A673 (cell line): ENCODE results near the gene TRAF3IP1. TPM values are rescaled to one million over a fixed set of nuclear protein-coding genes. Genes with fewer than 3 reads are reported as not detected.

Experiments
- BruUV-seq: library from RNA; stranded (reverse); fragments of 400-500 nt; replicated peaks from 2 replicates; lab custom pipeline; 2021; lab: Mats Ljungman, UMichigan
- CTCF ChIA-PET: fragments of 300-600 bp; sonication (Branson Sonifier 250); formaldehyde crosslinking; loops from one replicate; lab custom pipeline; 2022; ENCODE audit warnings: antibody characterized with exemption; lab: Charles Lee
- POLR2A ChIA-PET: fragments of 300-600 bp; sonication (Branson Sonifier 250); formaldehyde crosslinking; loops from one replicate; lab custom pipeline; 2022; ENCODE audit warnings: antibody characterized with exemption; ENCODE audit not compliant: low non-redundant PET; lab: Charles Lee
- DNase-seq: peaks from one replicate; pipeline ENCODE4 v3.0.0-alpha.2; 2015; ENCODE audit warnings: low spot score
- H3K27ac ChIP-seq: fragments of 200-600 bp; sonication (generic); 2 replicates; pipeline ENCODE4 v1.5.1; 2016; ENCODE audit warnings: mixed run types, low read depth, mild to moderate bottlenecking, mixed read lengths, antibody characterized with exemption, low read length; ENCODE audit not compliant: poor library complexity, severe bottlenecking
- H3K27me3 ChIP-seq: fragments of 200-600 bp; sonication (generic); replicated peaks from 2 replicates; pipeline ENCODE4 v1.6.1; 2017; ENCODE audit warnings: mixed run types, low read depth, mild to moderate bottlenecking, mixed read lengths, antibody characterized with exemption, low read length; ENCODE audit not compliant: insufficient read depth, poor library complexity
- H3K36me3 ChIP-seq: fragments of 200-600 bp; sonication (generic); 2 replicates; pipeline ENCODE4 v1.6.1; 2016; ENCODE audit warnings: mixed run types, mild to moderate bottlenecking, mixed read lengths, antibody characterized with exemption, low read length; ENCODE audit not compliant: insufficient read depth, poor library complexity, severe bottlenecking
- H3K4me1 ChIP-seq: fragments of 200-600 bp; sonication (generic); 2 replicates; pipeline ENCODE4 v1.6.1; 2017; ENCODE audit warnings: mixed run types, mild to moderate bottlenecking, mixed read lengths, antibody characterized with exemption, low read length; ENCODE audit not compliant: insufficient read depth, poor library complexity, severe bottlenecking
- H3K4me3 ChIP-seq: fragments of 200-600 bp; sonication (generic); 2 replicates; pipeline ENCODE4 v1.5.1; 2016; ENCODE audit warnings: low read depth, mixed run types, mild to moderate bottlenecking, mixed read lengths, low read length; ENCODE audit not compliant: poor library complexity, severe bottlenecking
- H3K9me3 ChIP-seq: fragments of 200-600 bp; sonication (generic); 2 replicates; pipeline ENCODE4 v1.6.1; 2016; ENCODE audit warnings: mixed run types, low read depth, mild to moderate bottlenecking, mixed read lengths, antibody characterized with exemption, low read length; ENCODE audit not compliant: poor library complexity, severe bottlenecking
- CTCF ChIP-seq: fragments of 300-800, 200-600 bp; sonication (generic); conservative IDR thresholded peaks from 2 replicates; pipeline ENCODE4 v1.5.1; 2017; ENCODE audit warnings: low read depth, mild to moderate bottlenecking, antibody characterized with exemption, low read length, moderate library complexity, mixed read lengths
- EZH2 ChIP-seq: fragments of 200-600 bp; sonication (generic); IDR thresholded peaks from 2 replicates; pipeline ENCODE4 v1.6.1; 2017; ENCODE audit warnings: borderline replicate concordance, low read depth, mild to moderate bottlenecking, mixed read lengths, antibody characterized with exemption, low read length; ENCODE audit not compliant: poor library complexity, severe bottlenecking
- intact Hi-C: fragments of 100-400 bp; cut with micrococcal nuclease; formaldehyde crosslinking; loops from one replicate; pipeline ENCODE4 v1.10.0; 2022; ENCODE audit not compliant: unreplicated experiment
- total RNA-seq: library from RNA; stranded (reverse); gene quantifications from 2 replicates; pipeline ENCODE4 v1.2.3, GENCODE V29; 2021

TRAF3IP1 gene
- total RNA-seq, 1 experiment from 2014 or later = 23.0 TPM

- Histone ChIP-seq H3K27me3 (no peaks in the 10 kb centered on the region), H3K9me3 (no peaks in the 10 kb centered on the region), H3K4me1 (peaks cover 15% of the 10 kb centered on the region), H3K27ac (no peak overlapping the region), H3K4me3 (no peak overlapping the region), H3K36me3 (no peaks in the 10 kb centered on the region)
- ChIA-PET CTCF (interaction anchor here (0.6 kb wide), 1 partner anchor 38 kb away, joined by 12 read pairs; no protein-coding TSS in a partner anchor), POLR2A (no interaction called here)
- DNase-seq = no peak
- no TSS peak for BruUV-seq
- TF ChIP-seq CTCF (no peak), EZH2 (no peak)
- intact Hi-C loops = no loop called here
These were observed 103.4 kb downstream of the TRAF3IP1 start for GRCh38 chr2:238423561-238424312.

- intact Hi-C loops = no loop called here
- H3K4me3 ChIP-seq = no peak overlapping the region
- BruUV-seq = no TSS peak
These were observed 104.0 kb downstream of the TRAF3IP1 start for GRCh38 chr2:238424313-238424700.

GRCh38 chr2:238425505-238425978, 105.2 kb downstream of the TRAF3IP1 start:
- no peak for DNase-seq
- CTCF ChIA-PET = no interaction called here
- intact Hi-C loops = no loop called here
- Histone ChIP-seq H3K9me3 (no peaks in the 10 kb centered on the region), H3K27me3 (no peaks in the 10 kb centered on the region), H3K27ac (peak overlapping the region; percentile 10), H3K4me3 (peak overlapping the region; percentile 99), H3K36me3 (no peaks in the 10 kb centered on the region), H3K4me1 (peaks cover 15% of the 10 kb centered on the region)
- TF ChIP-seq EZH2 (no peak), CTCF (no peak)
- POLR2A ChIA-PET = interaction anchor here (0.6 kb wide), 1 partner anchor 366 kb away, joined by 5 read pairs; no protein-coding TSS in a partner anchor
- no TSS peak for BruUV-seq

More at GRCh38 chr2:238424313-238424700, 104.0 kb downstream of the TRAF3IP1 start:
- Histone ChIP-seq H3K27me3 (no peaks in the 10 kb centered on the region), H3K36me3 (no peaks in the 10 kb centered on the region), H3K27ac (no peak overlapping the region), H3K9me3 (no peaks in the 10 kb centered on the region), H3K4me1 (peaks cover 15% of the 10 kb centered on the region)
- ChIA-PET POLR2A (no interaction called here), CTCF (no interaction called here)
- TF ChIP-seq EZH2 (no peak), CTCF (no peak)
- no peak for DNase-seq
